ENCODE measurements around the gene MS4A6E. TPM values are rescaled to one million over a fixed set of nuclear protein-coding genes. Genes with fewer than 3 reads are reported as not detected.

Gene MS4A6E
- total RNA-seq, 4 donors from 2014 or later: not detected

- Histone ChIP-seq H3K36me3 (no peaks in the 10 kb centered on the region), H3K4me3 (no peak overlapping the region), H3K27me3 (no peaks in the 10 kb centered on the region), H3K27ac (no peak overlapping the region), H3K4me1 (no peaks in the 10 kb centered on the region), H3K9me3 (no peaks in the 10 kb centered on the region)
- no peak for TF ChIP-seq POLR2A (IDR thresholded peaks at IDR 0.05)
- no peak for TF ChIP-seq CTCF (IDR thresholded peaks at IDR 0.05)
- no peak for DNase-seq
Measured at GRCh38 chr11:60338053-60338452, 11.0 kb downstream of the MS4A6E start.

- no peaks in the 10 kb centered on the region for H3K36me3 ChIP-seq
- DNase-seq: no peak
- H3K9me3 ChIP-seq: no peaks in the 10 kb centered on the region
- no peaks in the 10 kb centered on the region for H3K27me3 ChIP-seq
- TF ChIP-seq CTCF (IDR thresholded peaks at IDR 0.05): no peak
- no peak for TF ChIP-seq POLR2A (IDR thresholded peaks at IDR 0.05)
- H3K4me3 ChIP-seq: no peak overlapping the region
- no peak overlapping the region for H3K27ac ChIP-seq
- H3K4me1 ChIP-seq: no peaks in the 10 kb centered on the region
Measured at GRCh38 chr11:60339356-60339755, 12.3 kb downstream of the MS4A6E start.

- Histone ChIP-seq H3K27me3 (no peaks in the 10 kb centered on the region), H3K4me3 (no peak overlapping the region), H3K36me3 (no peaks in the 10 kb centered on the region), H3K9me3 (no peaks in the 10 kb centered on the region), H3K4me1 (no peaks in the 10 kb centered on the region), H3K27ac (no peak overlapping the region)
- TF ChIP-seq CTCF (IDR thresholded peaks at IDR 0.05) (peak; percentile 43 to 70 (median 52)), POLR2A (IDR thresholded peaks at IDR 0.05) (no peak)
- DNase-seq: no peak
Measured at GRCh38 chr11:60343094-60343704, 16.1 kb downstream of the MS4A6E start.

GRCh38 chr11:60344146-60344545 lies 17.1 kb downstream of the MS4A6E start:
- no peaks in the 10 kb centered on the region for H3K36me3 ChIP-seq
- DNase-seq: no peak
- H3K4me3 ChIP-seq: no peak overlapping the region
- H3K9me3 ChIP-seq: no peaks in the 10 kb centered on the region
- TF ChIP-seq POLR2A (IDR thresholded peaks at IDR 0.05) (no peak), CTCF (IDR thresholded peaks at IDR 0.05) (no peak)
- no peaks in the 10 kb centered on the region for H3K27me3 ChIP-seq
- no peaks in the 10 kb centered on the region for H3K4me1 ChIP-seq
- no peak overlapping the region for H3K27ac ChIP-seq

- peak in 2 of 3 donors; percentile 24 to 67 for DNase-seq
- Histone ChIP-seq H3K27ac (no peak overlapping the region), H3K4me1 (no peaks in the 10 kb centered on the region), H3K4me3 (no peak overlapping the region), H3K36me3 (no peaks in the 10 kb centered on the region), H3K27me3 (no peaks in the 10 kb centered on the region), H3K9me3 (no peaks in the 10 kb centered on the region)
- TF ChIP-seq POLR2A (IDR thresholded peaks at IDR 0.05) (no peak), CTCF (IDR thresholded peaks at IDR 0.05) (peak in 3 of 6 experiments; percentile 25 to 37 (median 37))
Measured at GRCh38 chr11:60345489-60345888, 18.4 kb downstream of the MS4A6E start.
